Suppressor macrophage treated with lipopolysaccharide for 1 hour (primary cell): ENCODE results near the gene SOAT2.
"Not testable (repeated sequence)": the region's sequence is repeated elsewhere in the genome, so short reads cannot be mapped to it uniquely, and the experiment has no call there.

Experiments used
- DNase-seq, 3 donors: peaks; one replicate each; pipeline ENCODE4 v3.0.0-alpha.2; 2020 to 2022

The SOAT2 gene

GRCh38 chr12:53105712-53106439, 2.6 kb downstream of the SOAT2 start:
- DNase-seq: no peak

- no peak for DNase-seq
Observed at GRCh38 chr12:53107122-53107521, 3.8 kb downstream of the SOAT2 start.

GRCh38 chr12:53112431-53112830, 9.1 kb downstream of the SOAT2 start:
- DNase-seq: not testable (repeated sequence)

- no peak for DNase-seq
Observed at GRCh38 chr12:53113136-53113705, 9.9 kb downstream of the SOAT2 start.

GRCh38 chr12:53113951-53114350, 10.7 kb downstream of the SOAT2 start:
- no peak for DNase-seq

GRCh38 chr12:53115112-53115890, 12.0 kb downstream of the SOAT2 start:
- DNase-seq: no peak

GRCh38 chr12:53115891-53116648, 12.8 kb downstream of the SOAT2 start:
- no peak for DNase-seq

GRCh38 chr12:53118751-53119300, 15.5 kb downstream of the SOAT2 start:
- DNase-seq: no peak

GRCh38 chr12:53120685-53121525, 17.6 kb downstream of the SOAT2 start:
- no peak for DNase-seq

- no peak for DNase-seq
Observed at GRCh38 chr12:53122961-53123468, 19.7 kb downstream of the SOAT2 start.

GRCh38 chr12:53123578-53124351, 20.5 kb downstream of the SOAT2 start:
- DNase-seq: no peak

GRCh38 chr12:53124352-53124723, 21.1 kb downstream of the SOAT2 start:
- no peak for DNase-seq

GRCh38 chr12:53127169-53127568, 23.9 kb downstream of the SOAT2 start:
- DNase-seq: no peak

GRCh38 chr12:53128780-53129569, 25.7 kb downstream of the SOAT2 start:
- DNase-seq: peak in 2 of 3 donors; percentile 36 to 39

GRCh38 chr12:53131844-53132243, 28.6 kb downstream of the SOAT2 start:
- no peak for DNase-seq

- no peak for DNase-seq
Observed at GRCh38 chr12:53133722-53134121, 30.4 kb downstream of the SOAT2 start.

- no peak for DNase-seq
Observed at GRCh38 chr12:53143355-53143754, 40.1 kb downstream of the SOAT2 start.

GRCh38 chr12:53145383-53146260, 42.3 kb downstream of the SOAT2 start:
- no peak for DNase-seq

GRCh38 chr12:53147181-53147580, 43.9 kb downstream of the SOAT2 start:
- DNase-seq: no peak
